Uterus (tissue), 2 donors: ENCODE data around the gene RAB11A.

Source experiments
- POLR2A ChIP-seq, 2 donors: fragments of 450-650 bp; IDR thresholded peaks; one replicate each; pipeline ENCODE4 v1.6.1; 2016; ENCODE audit warnings: antibody characterized with exemption in 2 of 2, mild to moderate bottlenecking in 1 of 2, moderate library complexity in 1 of 2
- TF ChIP-seq, protein P1 (sequence below), 4 experiments: fragments of 200-600 bp in 2 of 4; fragments of 450-650 bp in 2 of 4; sonication (generic) in 2 of 4; IDR thresholded peaks; one replicate each; pipeline ENCODE4 v1.5.1; 2016 to 2019; ENCODE audit warnings: antibody characterized with exemption in 4 of 4, mild to moderate bottlenecking in 2 of 4, moderate library complexity in 1 of 4

DNA sequence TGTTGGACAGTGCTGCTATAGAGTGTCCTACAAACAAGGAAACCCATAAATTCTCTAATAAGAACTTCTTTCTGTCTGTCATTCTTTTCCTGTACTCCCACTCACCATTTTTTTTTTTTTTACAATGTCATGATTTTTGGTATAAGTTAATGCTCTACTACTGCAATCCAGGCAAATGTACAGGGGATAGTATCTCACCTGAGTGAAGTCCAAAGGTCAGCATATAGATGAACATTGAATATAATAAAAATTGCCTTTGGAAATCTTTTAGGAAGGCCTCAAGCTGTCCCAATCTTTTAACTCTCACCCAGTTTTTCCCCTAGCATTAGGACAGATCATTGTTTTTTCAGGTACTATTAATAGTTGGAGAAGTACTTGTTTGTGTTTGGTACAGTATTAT is 21.3 kb upstream of the RAB11A start:
- TF ChIP-seq POLR2A (IDR thresholded peaks at IDR 0.05), result no peak
- TF ChIP-seq, protein P1, sequence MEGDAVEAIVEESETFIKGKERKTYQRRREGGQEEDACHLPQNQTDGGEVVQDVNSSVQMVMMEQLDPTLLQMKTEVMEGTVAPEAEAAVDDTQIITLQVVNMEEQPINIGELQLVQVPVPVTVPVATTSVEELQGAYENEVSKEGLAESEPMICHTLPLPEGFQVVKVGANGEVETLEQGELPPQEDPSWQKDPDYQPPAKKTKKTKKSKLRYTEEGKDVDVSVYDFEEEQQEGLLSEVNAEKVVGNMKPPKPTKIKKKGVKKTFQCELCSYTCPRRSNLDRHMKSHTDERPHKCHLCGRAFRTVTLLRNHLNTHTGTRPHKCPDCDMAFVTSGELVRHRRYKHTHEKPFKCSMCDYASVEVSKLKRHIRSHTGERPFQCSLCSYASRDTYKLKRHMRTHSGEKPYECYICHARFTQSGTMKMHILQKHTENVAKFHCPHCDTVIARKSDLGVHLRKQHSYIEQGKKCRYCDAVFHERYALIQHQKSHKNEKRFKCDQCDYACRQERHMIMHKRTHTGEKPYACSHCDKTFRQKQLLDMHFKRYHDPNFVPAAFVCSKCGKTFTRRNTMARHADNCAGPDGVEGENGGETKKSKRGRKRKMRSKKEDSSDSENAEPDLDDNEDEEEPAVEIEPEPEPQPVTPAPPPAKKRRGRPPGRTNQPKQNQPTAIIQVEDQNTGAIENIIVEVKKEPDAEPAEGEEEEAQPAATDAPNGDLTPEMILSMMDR (IDR thresholded peaks at IDR 0.05), result no peak
